HCT116 (cell line): ENCODE data around the gene HSD17B1.

Source experiments
- CTCF ChIP-seq, 3 experiments: fragments of 200-600 bp in 1 of 3; sonication (generic) in 1 of 3; IDR thresholded peaks in 2 of 3; conservative IDR thresholded peaks in 1 of 3; 2 replicates each; pipeline ENCODE4 v1.5.1; 2012 to 2017; ENCODE audit warnings: low read depth in 2 of 3, low read length in 2 of 3, antibody characterized with exemption in 1 of 3, borderline replicate concordance in 1 of 3, control low read depth in 1 of 3, mild to moderate bottlenecking in 1 of 3, mixed read lengths in 1 of 3, mixed run types in 1 of 3, moderate library complexity in 1 of 3; ENCODE audit not compliant: insufficient read depth in 1 of 3
- ELF1 ChIP-seq: IDR thresholded peaks from 2 replicates; pipeline ENCODE4 v1.6.1; 2012; ENCODE audit warnings: low read depth, borderline replicate concordance
- EZH2 ChIP-seq: fragments of 200-600 bp; sonication (generic); IDR thresholded peaks from 2 replicates; pipeline ENCODE4 v1.6.1; 2017; ENCODE audit warnings: antibody characterized with exemption, mixed run types
- EZH2phosphoT487 ChIP-seq: fragments of 200-600 bp; IDR thresholded peaks from 2 replicates; pipeline ENCODE4 v1.6.1; 2018; ENCODE audit warnings: antibody characterized with exemption, borderline replicate concordance
- JUND ChIP-seq: IDR thresholded peaks from 2 replicates; pipeline ENCODE4 v1.6.1; 2012
- POLR2A ChIP-seq: IDR thresholded peaks from 2 replicates; pipeline ENCODE4 v1.7.0; 2011; ENCODE audit warnings: borderline replicate concordance; ENCODE audit not compliant: insufficient read depth, insufficient read length; ENCODE audit errors: extremely low read depth
- POLR2AphosphoS5 ChIP-seq: IDR thresholded peaks from 2 replicates; pipeline ENCODE4 v1.6.1; 2011; ENCODE audit warnings: mild to moderate bottlenecking, low read depth, low read length, moderate library complexity
- SP1 ChIP-seq: IDR thresholded peaks from 2 replicates; pipeline ENCODE4 v1.6.1; 2012; ENCODE audit warnings: low read depth
- TCF7L2 ChIP-seq: IDR thresholded peaks from 2 replicates; pipeline ENCODE4 v1.7.0; 2011; ENCODE audit warnings: borderline replicate concordance, inconsistent platforms; ENCODE audit not compliant: insufficient read depth, insufficient read length; ENCODE audit errors: extremely low read depth
- ZBTB33 ChIP-seq: IDR thresholded peaks from 2 replicates; pipeline ENCODE4 v1.6.1; 2011; ENCODE audit warnings: mild to moderate bottlenecking, low read length, moderate library complexity; ENCODE audit not compliant: insufficient replicate concordance; ENCODE audit errors: extremely low read depth
- ZNF274 ChIP-seq: fragments of 200-500 bp; sonication (Bioruptor generic); IDR thresholded peaks from 2 replicates; pipeline ENCODE4 v1.6.1; 2014; ENCODE audit warnings: mild to moderate bottlenecking, low read depth, low read length, inconsistent platforms
- TF ChIP-seq, protein P1 (sequence below): IDR thresholded peaks from 2 replicates; pipeline ENCODE4 v1.6.1; 2012
- TF ChIP-seq, protein P2 (sequence below): IDR thresholded peaks from 2 replicates; pipeline ENCODE4 v1.6.1; 2012

- peak; percentile 22; the same call in 1 of the 2 replicates for TF ChIP-seq POLR2AphosphoS5
- no peak for TF ChIP-seq TCF7L2
- TF ChIP-seq ZBTB33: no peak
- TF ChIP-seq POLR2A: no peak
- TF ChIP-seq CTCF (IDR thresholded peaks at IDR 0.05 in 2 of 3, conservative IDR thresholded peaks at IDR 0.05 in 1 of 3; ENCODE audit: borderline replicate concordance in 1 of 3, insufficient read depth in 1 of 3, low read depth in 2 of 3, low read length in 2 of 3): peak in 2 of 3 experiments; percentile 31 to 36; a peak in 3 of 6 replicates
- no peak for TF ChIP-seq EZH2
- TF ChIP-seq ZNF274: no peak
- TF ChIP-seq, protein P1, sequence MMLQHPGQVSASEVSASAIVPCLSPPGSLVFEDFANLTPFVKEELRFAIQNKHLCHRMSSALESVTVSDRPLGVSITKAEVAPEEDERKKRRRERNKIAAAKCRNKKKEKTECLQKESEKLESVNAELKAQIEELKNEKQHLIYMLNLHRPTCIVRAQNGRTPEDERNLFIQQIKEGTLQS: no peak
- TF ChIP-seq, protein P2, sequence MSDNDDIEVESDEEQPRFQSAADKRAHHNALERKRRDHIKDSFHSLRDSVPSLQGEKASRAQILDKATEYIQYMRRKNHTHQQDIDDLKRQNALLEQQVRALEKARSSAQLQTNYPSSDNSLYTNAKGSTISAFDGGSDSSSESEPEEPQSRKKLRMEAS: peak; percentile 67
- TF ChIP-seq ELF1: no peak
- no peak for TF ChIP-seq JUND
- TF ChIP-seq SP1: no peak
- TF ChIP-seq EZH2phosphoT487: no peak
These were observed 21.0 kb upstream of the HSD17B1 start for GRCh38 chr17:42531455-42532354.
